ENCODE data around the gene PLA2G7. TPM values are rescaled to one million over a fixed set of nuclear protein-coding genes. Genes with fewer than 3 reads are reported as not detected.
"Not testable (repeated sequence)": the region's sequence is repeated elsewhere in the genome, so short reads cannot be mapped to it uniquely, and the experiment has no call there.

Gene PLA2G7
- total and polyA plus RNA-seq, 4 donors, result 5.4 to 10.9 (median 8.4) TPM

GRCh38 chr6:46772016-46772415 is 36.8 kb upstream of the PLA2G7 start:
- no peak overlapping the region for H3K27ac ChIP-seq (ENCODE audit: low read depth, low read length)

DNA sequence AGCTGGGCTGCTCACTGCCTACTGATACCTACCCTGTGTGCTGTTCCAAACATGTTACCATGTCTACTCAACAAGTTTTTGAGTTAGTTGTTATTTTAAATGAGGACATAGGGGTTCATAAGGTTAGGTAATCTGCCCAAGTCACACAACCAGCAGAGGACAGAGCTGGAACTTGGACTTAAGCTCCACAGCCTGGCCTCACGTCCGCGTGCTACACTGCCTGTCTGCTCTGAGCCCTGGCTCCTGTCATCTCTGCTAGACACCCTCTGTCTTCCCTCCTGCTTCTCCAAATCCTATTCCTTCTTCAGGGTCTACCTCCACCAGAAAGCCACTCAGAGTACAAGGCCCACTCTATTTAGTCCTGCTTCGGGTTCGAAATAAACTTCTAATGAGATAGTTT is 29.8 kb upstream of the PLA2G7 start:
- WGBS (ENCODE audit: insufficient coverage), result 93% methylated on average over 5 of the region's 5 CpGs

More at GRCh38 chr6:46772016-46772415, 36.8 kb upstream of the PLA2G7 start:
- no peaks in the 10 kb centered on the region for H3K9me3 ChIP-seq (ENCODE audit: control insufficient read depth, insufficient read depth, low read length)
- DNase-seq (ENCODE audit: low read depth in 4 of 6, low spot score in 6 of 6), result no peak
- no CpG with 5 or more reads among the region's 1 CpG for WGBS (ENCODE audit: insufficient coverage)
- H3K27me3 ChIP-seq (ENCODE audit: control insufficient read depth, insufficient read depth, low read length), result no peaks in the 10 kb centered on the region
- no peaks in the 10 kb centered on the region for H3K4me1 ChIP-seq (ENCODE audit: control insufficient read depth, insufficient read depth, low read length)
- no peak overlapping the region for H3K4me3 ChIP-seq (ENCODE audit: low read depth, low read length)
- no peaks in the 10 kb centered on the region for H3K36me3 ChIP-seq (ENCODE audit: control insufficient read depth, insufficient read depth, low read length)

GRCh38 chr6:46764280-46764679 is 29.1 kb upstream of the PLA2G7 start:
- not testable (repeated sequence) for H3K4me1 ChIP-seq (ENCODE audit: control insufficient read depth, insufficient read depth, low read length); H3K27ac ChIP-seq (ENCODE audit: low read depth, low read length); H3K36me3 ChIP-seq (ENCODE audit: control insufficient read depth, insufficient read depth, low read length); H3K4me3 ChIP-seq (ENCODE audit: low read depth, low read length); H3K9me3 ChIP-seq (ENCODE audit: control insufficient read depth, insufficient read depth, low read length); DNase-seq (ENCODE audit: low read depth in 4 of 6, low spot score in 6 of 6); H3K27me3 ChIP-seq (ENCODE audit: control insufficient read depth, insufficient read depth, low read length)
- 80% methylated on average over 1 of the region's 10 CpGs for WGBS (ENCODE audit: insufficient coverage)

More for the DNA sequence above, 29.8 kb upstream of the PLA2G7 start:
- Histone ChIP-seq H3K27me3 (ENCODE audit: control insufficient read depth, insufficient read depth, low read length) (no peaks in the 10 kb centered on the region), H3K27ac (ENCODE audit: low read depth, low read length) (no peak overlapping the region), H3K4me1 (ENCODE audit: control insufficient read depth, insufficient read depth, low read length) (no peaks in the 10 kb centered on the region), H3K36me3 (ENCODE audit: control insufficient read depth, insufficient read depth, low read length) (no peaks in the 10 kb centered on the region), H3K4me3 (ENCODE audit: low read depth, low read length) (no peak overlapping the region), H3K9me3 (ENCODE audit: control insufficient read depth, insufficient read depth, low read length) (no peaks in the 10 kb centered on the region)
- DNase-seq (ENCODE audit: low read depth in 4 of 6, low spot score in 6 of 6), result no peak

DNA sequence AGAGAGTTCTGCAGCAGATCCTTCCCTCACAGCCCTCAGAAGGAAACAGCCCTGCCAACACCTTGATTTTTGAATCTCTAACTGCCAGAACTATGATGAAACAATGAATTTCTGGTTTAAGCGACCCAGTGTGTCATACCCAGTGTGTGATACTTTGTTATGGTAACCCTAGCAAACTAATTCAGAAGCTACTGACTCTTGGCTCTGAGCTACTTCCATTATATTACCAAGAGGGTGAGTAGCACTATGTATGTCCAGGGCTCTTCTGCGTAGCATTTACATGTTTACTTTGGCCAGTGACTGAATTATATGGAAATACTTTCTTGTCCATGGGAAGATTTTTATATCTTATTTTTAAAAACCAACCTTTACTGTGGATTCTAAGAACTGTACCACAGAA is 28.3 kb upstream of the PLA2G7 start:
- Histone ChIP-seq H3K4me3 (ENCODE audit: low read depth, low read length) (no peak overlapping the region), H3K4me1 (ENCODE audit: control insufficient read depth, insufficient read depth, low read length) (no peaks in the 10 kb centered on the region), H3K27ac (ENCODE audit: low read depth, low read length) (no peak overlapping the region), H3K9me3 (ENCODE audit: control insufficient read depth, insufficient read depth, low read length) (no peaks in the 10 kb centered on the region), H3K36me3 (ENCODE audit: control insufficient read depth, insufficient read depth, low read length) (no peaks in the 10 kb centered on the region), H3K27me3 (ENCODE audit: control insufficient read depth, insufficient read depth, low read length) (no peaks in the 10 kb centered on the region)
- WGBS (ENCODE audit: insufficient coverage), result no CpG with 5 or more reads among the region's 2 CpGs
- DNase-seq (ENCODE audit: low read depth in 4 of 6, low spot score in 6 of 6), result no peak

GRCh38 chr6:46760925-46761324 is 25.8 kb upstream of the PLA2G7 start:
- no peaks in the 10 kb centered on the region for H3K36me3 ChIP-seq (ENCODE audit: control insufficient read depth, insufficient read depth, low read length)
- H3K4me3 ChIP-seq (ENCODE audit: low read depth, low read length), result no peak overlapping the region
- no peak overlapping the region for H3K27ac ChIP-seq (ENCODE audit: low read depth, low read length)
- H3K4me1 ChIP-seq (ENCODE audit: control insufficient read depth, insufficient read depth, low read length), result no peaks in the 10 kb centered on the region
- DNase-seq (ENCODE audit: low read depth in 4 of 6, low spot score in 6 of 6), result no peak
- H3K27me3 ChIP-seq (ENCODE audit: control insufficient read depth, insufficient read depth, low read length), result no peaks in the 10 kb centered on the region
- H3K9me3 ChIP-seq (ENCODE audit: control insufficient read depth, insufficient read depth, low read length), result no peaks in the 10 kb centered on the region
- WGBS (ENCODE audit: insufficient coverage), result no CpG with 5 or more reads among the region's 3 CpGs

GRCh38 chr6:46758960-46759753 is 24.0 kb upstream of the PLA2G7 start:
- H3K27ac ChIP-seq (ENCODE audit: low read depth, low read length), result no peak overlapping the region
- WGBS (ENCODE audit: insufficient coverage), result 100% methylated on average over 1 of the region's 4 CpGs
- no peaks in the 10 kb centered on the region for H3K4me1 ChIP-seq (ENCODE audit: control insufficient read depth, insufficient read depth, low read length)
- peaks cover 1% of the 10 kb centered on the region for H3K9me3 ChIP-seq (ENCODE audit: control insufficient read depth, insufficient read depth, low read length)
- no peak for DNase-seq (ENCODE audit: low read depth in 4 of 6, low spot score in 6 of 6)
- no peak overlapping the region for H3K4me3 ChIP-seq (ENCODE audit: low read depth, low read length)
- no peaks in the 10 kb centered on the region for H3K36me3 ChIP-seq (ENCODE audit: control insufficient read depth, insufficient read depth, low read length)
- no peaks in the 10 kb centered on the region for H3K27me3 ChIP-seq (ENCODE audit: control insufficient read depth, insufficient read depth, low read length)

DNA sequence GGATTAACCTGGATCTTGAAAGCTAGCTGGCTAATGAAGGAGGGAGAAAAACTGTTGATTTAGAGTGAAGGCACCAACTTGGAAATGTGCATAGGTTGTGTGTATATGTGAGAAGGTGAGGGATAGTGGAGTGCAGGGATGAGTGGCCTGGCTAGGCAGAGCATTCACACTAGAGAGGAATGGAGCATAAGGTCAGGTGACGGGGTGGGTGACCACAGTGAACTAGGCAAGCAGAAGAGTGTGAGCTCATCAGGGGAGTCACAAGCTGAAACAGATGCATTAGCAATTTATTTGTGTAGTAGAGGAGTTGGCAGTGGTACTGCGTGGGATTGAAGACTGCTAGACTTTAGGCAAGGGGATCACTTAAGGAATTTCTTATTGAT is 22.0 kb upstream of the PLA2G7 start:
- Histone ChIP-seq H3K27me3 (ENCODE audit: control insufficient read depth, insufficient read depth, low read length) (no peaks in the 10 kb centered on the region), H3K4me1 (ENCODE audit: control insufficient read depth, insufficient read depth, low read length) (no peaks in the 10 kb centered on the region), H3K9me3 (ENCODE audit: control insufficient read depth, insufficient read depth, low read length) (peaks cover 1% of the 10 kb centered on the region), H3K36me3 (ENCODE audit: control insufficient read depth, insufficient read depth, low read length) (no peaks in the 10 kb centered on the region), H3K4me3 (ENCODE audit: low read depth, low read length) (no peak overlapping the region), H3K27ac (ENCODE audit: low read depth, low read length) (no peak overlapping the region)
- WGBS (ENCODE audit: insufficient coverage), result 82% methylated on average over 2 of the region's 2 CpGs
- DNase-seq (ENCODE audit: low read depth in 4 of 6, low spot score in 6 of 6), result no peak

DNA sequence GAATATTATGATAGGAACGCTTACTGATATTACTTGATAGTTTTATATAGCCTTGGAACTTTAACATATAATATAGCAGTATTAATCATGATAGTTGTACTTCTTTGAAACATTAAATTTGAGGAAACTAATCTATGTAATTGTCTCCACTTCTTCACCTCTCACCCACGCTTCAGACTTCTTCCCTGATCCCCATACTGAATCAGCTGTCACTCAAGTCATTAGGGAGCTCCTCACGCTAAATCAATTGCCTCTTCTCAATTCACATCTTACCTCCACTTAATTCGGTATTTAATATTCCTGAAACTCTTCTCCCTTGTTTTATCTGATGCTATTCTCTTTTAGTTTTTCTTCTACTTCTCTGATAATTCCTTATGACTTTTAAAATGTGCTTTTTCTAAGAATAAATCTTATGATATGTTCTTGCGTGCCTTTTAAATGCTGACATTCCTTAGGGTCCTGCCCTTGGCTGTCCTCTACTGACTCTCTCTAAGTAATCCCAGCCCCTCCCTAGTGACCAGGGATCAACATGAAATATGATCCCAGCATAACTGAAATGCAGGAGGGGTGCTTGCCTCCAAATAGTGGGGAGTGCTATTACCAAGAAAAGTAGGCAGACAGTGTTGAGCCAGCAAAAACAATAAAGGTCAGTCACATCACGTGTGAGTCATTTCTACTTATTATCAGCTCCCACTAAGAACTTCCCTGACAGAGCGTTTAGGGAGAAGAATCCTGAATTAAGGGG is 21.5 kb upstream of the PLA2G7 start:
- no peaks in the 10 kb centered on the region for H3K36me3 ChIP-seq (ENCODE audit: control insufficient read depth, insufficient read depth, low read length)
- WGBS (ENCODE audit: insufficient coverage), result 85% methylated on average over 3 of the region's 7 CpGs
- DNase-seq (ENCODE audit: low read depth in 4 of 6, low spot score in 6 of 6), result peak in 1 of 6 donors; percentile 10
- H3K27ac ChIP-seq (ENCODE audit: low read depth, low read length), result no peak overlapping the region
- no peak overlapping the region for H3K4me3 ChIP-seq (ENCODE audit: low read depth, low read length)
- H3K9me3 ChIP-seq (ENCODE audit: control insufficient read depth, insufficient read depth, low read length), result peaks cover 1% of the 10 kb centered on the region
- H3K4me1 ChIP-seq (ENCODE audit: control insufficient read depth, insufficient read depth, low read length), result no peaks in the 10 kb centered on the region
- H3K27me3 ChIP-seq (ENCODE audit: control insufficient read depth, insufficient read depth, low read length), result no peaks in the 10 kb centered on the region

DNA sequence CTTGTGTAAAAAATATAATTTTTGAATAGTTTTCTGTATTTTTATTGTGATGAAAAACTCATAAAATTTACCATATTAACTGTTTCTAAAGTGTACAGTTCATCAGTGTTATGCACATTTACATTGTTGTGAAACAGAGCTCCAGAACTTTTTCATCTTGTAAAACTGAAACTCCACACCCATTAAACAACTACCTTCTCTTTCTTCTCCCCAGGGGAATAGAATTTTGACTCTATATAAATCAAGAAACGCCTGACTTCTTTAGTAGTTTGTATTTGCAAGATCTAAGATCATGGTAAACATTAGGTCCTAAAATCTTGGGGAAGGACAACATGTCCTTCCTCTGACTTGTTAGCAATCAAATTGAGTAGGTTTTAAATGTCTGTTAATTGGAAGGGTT is 20.7 kb upstream of the PLA2G7 start:
- Histone ChIP-seq H3K4me1 (ENCODE audit: control insufficient read depth, insufficient read depth, low read length) (no peaks in the 10 kb centered on the region), H3K4me3 (ENCODE audit: low read depth, low read length) (no peak overlapping the region), H3K36me3 (ENCODE audit: control insufficient read depth, insufficient read depth, low read length) (no peaks in the 10 kb centered on the region), H3K27ac (ENCODE audit: low read depth, low read length) (no peak overlapping the region), H3K9me3 (ENCODE audit: control insufficient read depth, insufficient read depth, low read length) (peaks cover 1% of the 10 kb centered on the region), H3K27me3 (ENCODE audit: control insufficient read depth, insufficient read depth, low read length) (no peaks in the 10 kb centered on the region)
- DNase-seq (ENCODE audit: low read depth in 4 of 6, low spot score in 6 of 6), result no peak
- no CpG with 5 or more reads among the region's 1 CpG for WGBS (ENCODE audit: insufficient coverage)

DNA sequence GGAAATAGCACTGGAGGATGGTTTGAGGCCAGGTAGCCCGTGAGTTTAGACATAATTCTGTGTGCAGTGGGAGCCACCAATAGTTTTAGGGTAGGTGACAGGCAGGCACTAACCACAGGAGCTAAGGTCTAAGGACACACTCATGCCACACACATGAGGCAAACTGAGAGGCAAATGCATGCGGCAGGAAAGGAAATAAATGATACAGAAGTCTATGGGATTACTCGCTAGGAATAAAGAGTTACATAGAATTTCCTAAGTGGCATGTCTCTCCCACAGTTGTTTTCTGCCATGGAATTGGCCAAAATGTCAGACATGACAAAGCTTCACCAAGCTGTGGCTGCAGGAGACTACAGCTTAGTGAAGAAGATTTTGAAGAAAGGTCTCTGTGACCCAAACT is 16.5 kb upstream of the PLA2G7 start:
- DNase-seq (ENCODE audit: low read depth in 4 of 6, low spot score in 6 of 6), result no peak

More for the DNA sequence above, 16.5 kb upstream of the PLA2G7 start:
- no peaks in the 10 kb centered on the region for H3K27me3 ChIP-seq (ENCODE audit: control insufficient read depth, insufficient read depth, low read length)
- peaks cover 1% of the 10 kb centered on the region for H3K9me3 ChIP-seq (ENCODE audit: control insufficient read depth, insufficient read depth, low read length)
- WGBS (ENCODE audit: insufficient coverage), result no CpG with 5 or more reads among the region's 3 CpGs
- no peak overlapping the region for H3K27ac ChIP-seq (ENCODE audit: low read depth, low read length)
- H3K36me3 ChIP-seq (ENCODE audit: control insufficient read depth, insufficient read depth, low read length), result no peaks in the 10 kb centered on the region
- no peak overlapping the region for H3K4me3 ChIP-seq (ENCODE audit: low read depth, low read length)
- H3K4me1 ChIP-seq (ENCODE audit: control insufficient read depth, insufficient read depth, low read length), result no peaks in the 10 kb centered on the region

Data from spinal cord (tissue), 10 donors.